IPS-11a (cell line): Measurements from ENCODE around the gene ANKRD36.
A peak's percentile ranks its signal among the peaks of the same experiment; 100 is the strongest.
"Not testable (repeated sequence)": the region's sequence is repeated elsewhere in the genome, so short reads cannot be mapped to it uniquely, and the experiment has no call there.

Source experiments
- H3K4me3 ChIP-seq: one replicate; pipeline ENCODE4 v1.5.1; 2013; ENCODE audit warnings: low read depth, low read length, control low read depth

Gene ANKRD36

GRCh38 chr2:97113050-97113881 lies at the start of gene ANKRD36:
Gene ANKRD36, plus strand, starts transcription at chr2:97113153. Its CDS starts 587 bp downstream, at chr2:97113740.
- peak within 1 kb of the TSS; percentile 65 for H3K4me3 ChIP-seq

DNA sequence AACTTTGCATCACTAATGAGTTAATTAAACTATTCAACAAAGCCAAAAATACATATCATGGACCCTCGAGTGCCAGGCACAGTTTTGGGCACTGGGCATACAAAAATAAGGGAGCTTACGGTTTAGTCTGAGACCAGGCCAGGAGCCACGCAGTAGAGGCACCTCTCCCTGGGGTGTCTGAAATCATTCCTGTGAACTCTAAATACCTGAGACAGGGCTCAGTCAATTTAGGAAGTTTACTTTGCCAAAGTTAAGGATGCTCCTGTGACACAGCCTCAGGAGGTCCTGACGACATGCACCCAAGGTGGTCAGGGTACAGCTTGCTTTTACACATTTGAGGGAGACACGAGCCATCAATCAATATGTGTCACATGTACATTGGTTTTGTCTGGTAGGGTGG lies 46.9 kb upstream of the ANKRD36 start:
- H3K4me3 ChIP-seq: not testable (repeated sequence)

- no peak overlapping the region for H3K4me3 ChIP-seq
Observed at GRCh38 chr2:97067279-97068004, 45.5 kb upstream of the ANKRD36 start.

DNA sequence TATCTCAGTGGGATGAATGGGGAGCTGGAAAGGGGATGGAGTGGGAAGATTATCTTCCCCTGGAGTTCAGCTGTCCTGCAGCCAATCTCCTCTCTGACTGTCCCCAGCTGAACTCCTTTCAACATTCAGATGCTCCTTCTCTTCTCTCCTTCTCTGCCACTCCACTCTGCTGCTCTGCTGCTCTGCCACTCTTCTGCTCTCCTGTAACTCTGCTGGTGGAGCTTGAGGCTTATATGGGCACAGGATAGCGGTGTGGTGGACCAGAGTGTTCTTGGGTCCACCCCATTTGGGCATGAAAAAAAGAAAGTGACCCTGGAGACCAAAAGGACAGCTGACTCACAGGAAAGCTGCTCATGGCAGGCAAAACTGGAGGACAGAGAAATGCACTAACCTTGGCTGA lies 44.9 kb upstream of the ANKRD36 start:
- no peak overlapping the region for H3K4me3 ChIP-seq

DNA sequence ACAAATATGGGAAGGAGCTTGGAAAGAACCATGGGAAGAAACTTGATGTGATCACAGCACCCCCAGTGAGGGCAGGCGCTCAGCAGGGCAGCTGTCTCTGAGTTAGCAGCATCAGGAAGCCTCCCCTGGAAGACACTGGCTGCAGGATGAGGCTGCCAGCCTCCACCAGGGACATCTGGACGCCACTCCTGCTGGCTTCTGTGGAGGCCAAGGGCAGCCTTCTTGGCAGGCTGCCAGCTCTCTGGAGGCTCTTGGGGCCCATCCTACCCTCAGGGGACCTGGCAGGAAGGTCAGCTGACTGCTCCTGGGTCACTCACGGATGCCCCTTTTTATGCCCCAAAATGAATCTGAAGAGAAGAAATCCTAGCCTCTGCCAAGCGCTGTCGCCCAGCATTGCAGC lies 44.2 kb upstream of the ANKRD36 start:
- not testable (repeated sequence) for H3K4me3 ChIP-seq

DNA sequence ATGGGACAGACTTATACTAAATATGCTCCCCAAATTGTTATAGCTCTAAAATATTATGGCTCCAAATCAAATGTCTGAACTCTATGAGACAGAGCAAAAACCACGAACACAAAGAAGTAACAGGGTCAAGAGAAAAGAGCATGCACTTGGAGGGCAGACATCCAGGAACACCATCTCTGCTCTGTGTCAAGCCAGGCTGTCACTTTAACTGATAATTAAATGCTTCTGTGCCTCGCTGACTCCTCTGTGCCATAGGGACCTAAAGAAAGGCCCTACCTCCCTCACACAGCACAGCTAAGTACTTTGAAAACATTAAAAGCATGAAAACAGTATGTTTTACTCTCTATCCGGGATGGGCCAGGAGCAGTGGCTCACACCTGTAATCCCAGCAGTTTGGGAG lies 42.0 kb upstream of the ANKRD36 start:
- H3K4me3 ChIP-seq: not testable (repeated sequence)

GRCh38 chr2:97077213-97077612 lies 35.7 kb upstream of the ANKRD36 start:
- H3K4me3 ChIP-seq: not testable (repeated sequence)

DNA sequence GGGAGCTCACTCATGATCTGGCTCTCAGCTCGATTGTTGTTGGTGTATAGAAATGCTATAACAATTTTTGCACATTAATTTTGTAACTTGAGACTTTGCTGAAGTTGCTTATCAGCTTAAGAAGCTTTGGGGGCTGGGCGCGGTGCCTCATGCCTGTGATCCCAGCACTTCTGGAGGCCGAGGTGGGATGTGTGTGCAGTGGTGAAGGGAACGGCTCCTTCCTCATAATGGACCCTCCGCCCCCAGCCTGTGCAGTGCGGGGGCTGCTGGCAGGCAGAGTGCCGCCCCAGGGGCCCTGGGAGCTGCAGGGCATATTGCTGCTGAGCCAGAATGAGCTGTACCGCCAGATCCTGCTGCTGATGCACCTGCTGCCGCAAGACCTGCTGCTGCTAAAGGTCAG lies 32.1 kb upstream of the ANKRD36 start:
- not testable (repeated sequence) for H3K4me3 ChIP-seq

GRCh38 chr2:97082206-97082605 lies 30.7 kb upstream of the ANKRD36 start:
- not testable (repeated sequence) for H3K4me3 ChIP-seq

DNA sequence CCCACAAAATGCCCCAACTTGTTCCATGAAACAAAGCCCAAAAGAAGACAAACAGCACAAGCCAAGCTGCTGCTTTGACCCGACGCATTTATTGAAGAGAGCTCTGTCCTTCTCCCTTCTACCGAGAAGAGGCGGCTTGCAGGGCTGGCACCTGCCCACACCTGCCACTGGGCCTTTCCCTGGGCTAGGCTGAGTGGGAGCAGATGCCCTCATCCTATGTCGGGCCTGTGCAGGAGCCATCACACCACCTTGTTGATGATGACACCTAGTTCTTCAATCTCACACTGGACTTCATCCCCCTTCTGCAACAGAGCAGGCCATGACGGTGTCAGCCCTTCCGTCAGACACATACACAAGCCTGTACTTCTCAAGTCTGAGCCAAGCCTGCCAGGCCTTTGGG lies 29.4 kb upstream of the ANKRD36 start:
- H3K4me3 ChIP-seq: not testable (repeated sequence)

DNA sequence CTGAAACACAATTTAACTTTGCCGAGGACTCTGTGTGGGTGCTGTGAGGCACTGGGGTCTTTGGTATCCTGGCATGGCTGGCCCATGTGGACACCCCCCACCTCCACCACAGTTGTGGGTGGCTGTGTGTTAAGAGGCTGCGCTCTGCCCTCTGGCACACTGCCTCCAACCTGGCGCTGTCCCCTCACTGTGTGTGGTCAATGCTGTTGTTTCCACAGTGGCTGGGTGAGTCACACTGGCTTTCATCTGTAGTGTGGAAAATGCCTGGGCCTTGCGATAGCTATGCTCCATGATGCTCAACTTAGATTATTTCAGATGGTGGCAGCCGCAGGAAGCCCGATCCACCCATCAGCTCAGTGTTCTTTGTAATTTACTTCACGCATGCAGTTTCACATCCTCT lies 27.9 kb upstream of the ANKRD36 start:
- H3K4me3 ChIP-seq: not testable (repeated sequence)

GRCh38 chr2:97088706-97089105 lies 24.2 kb upstream of the ANKRD36 start:
- not testable (repeated sequence) for H3K4me3 ChIP-seq

GRCh38 chr2:97092946-97093345 lies 20.0 kb upstream of the ANKRD36 start:
- not testable (repeated sequence) for H3K4me3 ChIP-seq

GRCh38 chr2:97093983-97094771 lies 18.8 kb upstream of the ANKRD36 start:
- H3K4me3 ChIP-seq: not testable (repeated sequence)

DNA sequence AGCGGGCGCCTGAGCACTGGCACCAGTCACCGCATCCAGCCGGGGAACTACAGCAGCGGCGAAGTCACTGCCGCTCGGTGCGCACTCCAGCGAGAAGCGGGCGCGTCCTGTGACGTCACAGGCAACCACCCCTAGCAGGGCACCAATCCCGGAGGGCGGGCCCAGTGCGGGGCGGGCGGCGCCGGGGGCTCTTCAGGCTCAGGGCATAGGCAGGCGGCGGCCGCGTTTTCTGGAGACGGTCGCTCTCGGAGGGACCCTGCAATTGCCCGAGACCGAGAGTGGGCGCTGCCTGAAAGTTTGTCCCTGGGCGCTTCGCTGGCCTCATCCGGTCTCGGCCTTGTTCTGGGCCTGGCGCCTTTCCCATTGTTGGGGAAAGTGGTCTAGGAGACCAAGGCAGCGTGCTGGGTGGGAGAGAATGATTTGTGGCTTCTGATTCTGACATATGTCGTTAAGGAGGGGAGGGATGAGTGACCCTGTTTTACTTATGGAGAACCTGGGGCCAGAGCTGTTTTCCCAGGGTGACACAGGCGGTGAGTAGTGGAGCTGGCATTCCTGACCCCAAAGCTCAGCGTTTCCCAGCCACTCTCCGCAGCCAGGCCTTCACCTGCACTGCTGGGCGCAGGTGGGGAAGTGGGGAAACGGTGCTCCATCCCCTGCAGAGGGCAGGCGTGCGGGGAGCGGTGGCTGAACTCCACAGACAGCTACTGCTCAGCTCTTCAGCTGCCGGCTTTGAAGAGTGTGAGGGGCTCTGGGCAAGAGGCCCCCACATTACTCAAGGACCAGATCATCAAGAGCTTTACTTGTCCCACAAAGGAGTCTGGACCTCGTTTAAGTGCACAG lies 18.0 kb upstream of the ANKRD36 start, which contains the start of gene FAHD2B:
FAHD2B (minus strand) TSS at position 111 of the 840 bp plus-strand sequence. CDS start 3,176 bp downstream, outside the sequence.
- peak within 1 kb of the TSS; percentile 17 for H3K4me3 ChIP-seq

GRCh38 chr2:97095661-97096060 lies 17.3 kb upstream of the ANKRD36 start:
- no peak overlapping the region for H3K4me3 ChIP-seq

DNA sequence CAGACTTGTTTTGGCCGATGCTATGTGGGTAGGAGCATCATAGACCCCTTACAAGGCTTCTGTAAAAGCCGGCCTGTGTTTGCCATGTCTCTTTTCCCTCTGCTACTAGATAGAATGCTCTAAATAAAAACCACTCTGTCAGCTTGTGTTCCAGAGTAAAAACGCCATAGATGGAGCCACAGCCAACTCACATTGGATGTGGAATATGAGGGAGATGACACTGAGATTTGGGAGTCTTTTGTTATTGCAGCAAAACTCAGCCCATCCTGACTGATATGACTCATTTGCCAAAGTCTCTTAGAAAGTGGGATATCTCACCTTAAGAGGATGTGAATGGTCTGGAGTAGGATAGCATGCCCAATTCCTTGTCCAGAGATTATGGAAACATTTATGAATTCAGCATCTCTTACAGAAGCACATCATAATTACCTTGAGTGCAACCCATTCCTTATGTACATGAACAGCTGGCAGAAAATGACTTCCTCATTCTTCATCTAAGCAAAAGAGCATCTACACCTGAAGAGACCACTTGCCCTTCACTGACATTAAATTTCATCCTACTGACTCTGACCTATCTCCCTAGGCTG lies 14.1 kb upstream of the ANKRD36 start:
- not testable (repeated sequence) for H3K4me3 ChIP-seq

DNA sequence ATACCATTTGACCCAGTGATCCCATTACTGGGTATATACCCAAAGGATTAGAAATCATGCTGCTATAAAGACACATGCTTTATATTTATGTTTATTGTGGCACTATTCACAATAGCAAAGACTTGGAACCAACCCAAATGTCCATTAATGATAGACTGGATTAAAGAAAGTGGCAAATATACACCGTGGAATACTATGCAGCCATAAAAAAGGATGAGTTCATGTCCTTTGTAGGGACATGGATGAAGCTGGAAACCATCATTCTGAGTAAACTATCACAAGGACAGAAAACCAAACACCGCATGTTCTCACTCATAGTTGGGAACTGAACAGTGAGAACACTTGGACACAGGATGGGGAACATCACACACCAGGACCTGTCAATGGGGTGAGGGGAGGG lies 6.1 kb upstream of the ANKRD36 start:
- not testable (repeated sequence) for H3K4me3 ChIP-seq

- H3K4me3 ChIP-seq: not testable (repeated sequence)
Observed at GRCh38 chr2:97111246-97111645, 1.7 kb upstream of the ANKRD36 start.
